Neutrophil (primary cell): ENCODE measurements around the gene PDE4D.

Experiments
- H3K27ac ChIP-seq: fragments of 200-600 bp; sonication (generic); 2 replicates; pipeline ENCODE4 v1.5.1; 2016; ENCODE audit warnings: mild to moderate bottlenecking, moderate library complexity
- H3K27me3 ChIP-seq: fragments of 200-600 bp; sonication (generic); 2 replicates; pipeline ENCODE4 v1.6.0; 2016; ENCODE audit warnings: mild to moderate bottlenecking
- H3K36me3 ChIP-seq: fragments of 200-600 bp; sonication (generic); 2 replicates; pipeline ENCODE4 v1.5.1; 2017
- H3K4me1 ChIP-seq, 2 experiments: fragments of 200-600 bp in 1 of 2; sonication (generic) in 1 of 2; 1 replicate in 1 of 2; 2 replicates in 1 of 2; pipeline versions ENCODE4 v1.5.1 to v1.6.1; 2013 to 2016; ENCODE audit warnings: low read depth in 1 of 2, low read length in 1 of 2, mild to moderate bottlenecking in 1 of 2, moderate library complexity in 1 of 2; ENCODE audit not compliant: control insufficient read depth in 1 of 2, insufficient read depth in 1 of 2
- H3K4me3 ChIP-seq, 2 experiments: fragments of 200-600 bp in 1 of 2; sonication (generic) in 1 of 2; 1 replicate in 1 of 2; 2 replicates in 1 of 2; pipeline ENCODE4 v1.5.1; 2013 to 2016; ENCODE audit warnings: low read depth in 1 of 2, low read length in 1 of 2, mild to moderate bottlenecking in 1 of 2, moderate library complexity in 1 of 2
- H3K9me3 ChIP-seq: fragments of 200-600 bp; sonication (generic); 2 replicates; pipeline ENCODE4 v1.5.1; 2016
- CTCF ChIP-seq: fragments of 200-600 bp; sonication (generic); IDR thresholded peaks from 2 replicates; pipeline ENCODE4 v1.5.1; 2016; ENCODE audit warnings: antibody characterized with exemption

The PDE4D gene

GRCh38 chr5:59800347-59800893, 93.1 kb downstream of the PDE4D start:
- Histone ChIP-seq H3K27me3 (no peaks in the 10 kb centered on the region), H3K9me3 (no peaks in the 10 kb centered on the region), H3K27ac (no peak overlapping the region), H3K36me3 (no peaks in the 10 kb centered on the region), H3K4me1 (peaks cover 5 to 9% of the 10 kb centered on the region in 2 experiments), H3K4me3 (no peak overlapping the region)
- no peak for TF ChIP-seq CTCF

- H3K36me3 ChIP-seq: no peaks in the 10 kb centered on the region
- peak; percentile 80 for TF ChIP-seq CTCF
- H3K4me3 ChIP-seq: no peak overlapping the region
- peaks cover 5 to 15% of the 10 kb centered on the region in 2 experiments for H3K4me1 ChIP-seq
- peak overlapping the region; percentile 26 for H3K27ac ChIP-seq
- H3K9me3 ChIP-seq: no peaks in the 10 kb centered on the region
- no peaks in the 10 kb centered on the region for H3K27me3 ChIP-seq
These were observed 93.7 kb downstream of the PDE4D start for GRCh38 chr5:59799668-59800346.

- Histone ChIP-seq H3K4me1 (peaks cover 5 to 15% of the 10 kb centered on the region in 2 experiments), H3K9me3 (no peaks in the 10 kb centered on the region), H3K27me3 (no peaks in the 10 kb centered on the region), H3K36me3 (no peaks in the 10 kb centered on the region), H3K4me3 (no peak overlapping the region), H3K27ac (peak overlapping the region; percentile 26)
- TF ChIP-seq CTCF: no peak
These were observed 94.5 kb downstream of the PDE4D start for GRCh38 chr5:59798862-59799667.

- no peak overlapping the region for H3K4me3 ChIP-seq
- no peaks in the 10 kb centered on the region for H3K27me3 ChIP-seq
- H3K36me3 ChIP-seq: no peaks in the 10 kb centered on the region
- peak overlapping the region; percentile 63 for H3K27ac ChIP-seq
- TF ChIP-seq CTCF: no peak
- peaks cover 5 to 24% of the 10 kb centered on the region in 2 experiments for H3K4me1 ChIP-seq
- H3K9me3 ChIP-seq: no peaks in the 10 kb centered on the region
These were observed 98.4 kb downstream of the PDE4D start for GRCh38 chr5:59795141-59795540.

GRCh38 chr5:59792983-59793585, 100.4 kb downstream of the PDE4D start:
- H3K36me3 ChIP-seq: no peaks in the 10 kb centered on the region
- no peaks in the 10 kb centered on the region for H3K27me3 ChIP-seq
- peaks cover 5 to 31% of the 10 kb centered on the region in 2 experiments for H3K4me1 ChIP-seq
- H3K9me3 ChIP-seq: no peaks in the 10 kb centered on the region
- peak overlapping the region; percentile 36 for H3K27ac ChIP-seq
- TF ChIP-seq CTCF: no peak
- H3K4me3 ChIP-seq: no peak overlapping the region
